Neural progenitor cell (in vitro differentiated cells): ENCODE measurements around the gene OR2H2.

Source experiments
- CTCF ChIP-seq: fragments of 200-600 bp; sonication (generic); IDR thresholded peaks from 2 replicates; pipeline ENCODE4 v1.5.1; 2017; ENCODE audit warnings: antibody characterized with exemption, mild to moderate bottlenecking
- EZH2phosphoT487 ChIP-seq: fragments of 200-600 bp; sonication (generic); IDR thresholded peaks from 2 replicates; pipeline ENCODE4 v1.6.1; 2017; ENCODE audit warnings: antibody characterized with exemption

DNA sequence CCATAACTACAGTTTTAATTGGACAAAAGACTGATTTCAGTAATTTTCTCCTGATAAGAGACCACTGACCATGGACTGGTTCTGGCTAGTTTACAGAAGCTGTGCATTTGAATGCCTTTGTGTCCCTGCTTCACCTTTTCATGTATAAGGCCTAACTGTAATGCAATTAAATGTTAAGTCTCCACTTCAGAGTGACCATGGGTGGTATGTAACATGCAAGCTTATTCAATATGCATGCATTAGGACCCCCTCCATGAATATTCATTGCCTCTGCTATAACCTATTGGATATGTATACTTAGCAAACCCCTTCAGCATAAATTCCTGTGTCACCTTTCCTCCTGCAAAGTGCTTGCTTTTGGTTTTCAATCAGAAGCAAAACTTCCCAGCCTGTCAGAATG, 27.6 kb upstream of the OR2H2 start:
- no peak for TF ChIP-seq CTCF
- TF ChIP-seq EZH2phosphoT487, result no peak
